ENCODE data around the gene ADTRP.
A peak's percentile ranks its signal among the peaks of the same experiment; 100 is the strongest.

Gene ADTRP

GRCh38 chr6:11724286-11724685 lies 54.3 kb downstream of the ADTRP start:
- DNase-seq (ENCODE audit: low read depth in 2 of 2) = no peak

GRCh38 chr6:11722805-11723631 lies 55.6 kb downstream of the ADTRP start:
- no peak for DNase-seq (ENCODE audit: low read depth in 2 of 2)

- no peak for DNase-seq (ENCODE audit: low read depth in 2 of 2)
Observed at GRCh38 chr6:11722220-11722619, 56.4 kb downstream of the ADTRP start.

GRCh38 chr6:11718463-11718862 lies 60.1 kb downstream of the ADTRP start:
- DNase-seq (ENCODE audit: low read depth in 2 of 2) = no peak

GRCh38 chr6:11718031-11718430 lies 60.6 kb downstream of the ADTRP start:
- DNase-seq (ENCODE audit: low read depth in 2 of 2) = no peak

- DNase-seq (ENCODE audit: low read depth in 2 of 2) = no peak
Observed at GRCh38 chr6:11714798-11715285, 63.8 kb downstream of the ADTRP start.

GRCh38 chr6:11714116-11714797 lies 64.3 kb downstream of the ADTRP start:
- DNase-seq (ENCODE audit: low read depth in 2 of 2) = no peak

- no peak for DNase-seq (ENCODE audit: low read depth in 2 of 2)
Observed at GRCh38 chr6:11712760-11713159, 65.8 kb downstream of the ADTRP start.

- DNase-seq (ENCODE audit: low read depth in 2 of 2) = no peak
Observed at GRCh38 chr6:11711984-11712711, 66.5 kb downstream of the ADTRP start.

GRCh38 chr6:11711003-11711983 lies 67.3 kb downstream of the ADTRP start:
- no peak for DNase-seq (ENCODE audit: low read depth in 2 of 2)

- DNase-seq (ENCODE audit: low read depth in 2 of 2) = peak in 1 of 2 donors; percentile 29
Observed at GRCh38 chr6:11710311-11710761, 68.3 kb downstream of the ADTRP start.

GRCh38 chr6:11706171-11706570 lies 72.4 kb downstream of the ADTRP start:
- DNase-seq (ENCODE audit: low read depth in 2 of 2) = no peak

GRCh38 chr6:11705483-11705882 lies 73.1 kb downstream of the ADTRP start:
- no peak for DNase-seq (ENCODE audit: low read depth in 2 of 2)

GRCh38 chr6:11705069-11705468 lies 73.5 kb downstream of the ADTRP start:
- DNase-seq (ENCODE audit: low read depth in 2 of 2) = no peak

GRCh38 chr6:11703725-11704124 lies 74.9 kb downstream of the ADTRP start:
- DNase-seq (ENCODE audit: low read depth in 2 of 2) = no peak

- DNase-seq (ENCODE audit: low read depth in 2 of 2) = no peak
Observed at GRCh38 chr6:11702500-11703130, 76.0 kb downstream of the ADTRP start.

- DNase-seq (ENCODE audit: low read depth in 2 of 2) = no peak
Observed at GRCh38 chr6:11702089-11702488, 76.5 kb downstream of the ADTRP start.

GRCh38 chr6:11701573-11701972 lies 77.0 kb downstream of the ADTRP start:
- DNase-seq (ENCODE audit: low read depth in 2 of 2) = no peak

GRCh38 chr6:11700118-11700718 lies 78.4 kb downstream of the ADTRP start:
- no peak for DNase-seq (ENCODE audit: low read depth in 2 of 2)

GRCh38 chr6:11699576-11699975 lies 79.0 kb downstream of the ADTRP start:
- no peak for DNase-seq (ENCODE audit: low read depth in 2 of 2)

Data from stimulated activated CD4-positive, alpha-beta T cell treated with anti-CD3 and anti-CD28 coated beads, Interleukin-1b, Interleukin-23, amount 100 ng/mL, for 1 hour (primary cell).